VCaP (cell line): ENCODE data around the gene CNTNAP4.

ENCODE experiments used
- H3K27ac ChIP-seq: fragments of 450-650 bp; 2 replicates; pipeline ENCODE4 v1.5.1; 2017
- TF ChIP-seq, protein P1 (sequence below): fragments of 450-650 bp; conservative IDR thresholded peaks from 2 replicates; pipeline ENCODE4 v1.5.1; 2017; ENCODE audit warnings: mild to moderate bottlenecking, moderate library complexity

CNTNAP4 gene

DNA sequence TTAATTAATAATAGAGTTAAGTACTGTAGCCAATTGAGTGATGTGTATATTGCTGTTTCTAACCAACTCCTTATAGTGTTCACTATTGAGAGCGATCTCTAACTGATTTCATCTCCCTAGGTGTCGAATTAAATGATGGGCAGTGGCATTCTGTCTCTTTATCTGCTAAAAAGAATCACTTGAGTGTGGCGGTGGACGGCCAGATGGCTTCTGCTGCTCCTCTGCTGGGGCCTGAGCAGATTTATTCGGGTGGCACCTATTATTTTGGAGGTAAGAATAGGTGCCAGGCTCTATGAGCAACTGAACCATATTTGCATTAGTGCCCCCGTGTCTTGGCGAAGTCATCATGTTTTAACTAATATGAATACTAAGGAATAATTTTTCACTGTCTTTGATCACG lies 184.6 kb downstream of the CNTNAP4 start:
- H3K27ac ChIP-seq, result no peak overlapping the region
- TF ChIP-seq, protein P1, sequence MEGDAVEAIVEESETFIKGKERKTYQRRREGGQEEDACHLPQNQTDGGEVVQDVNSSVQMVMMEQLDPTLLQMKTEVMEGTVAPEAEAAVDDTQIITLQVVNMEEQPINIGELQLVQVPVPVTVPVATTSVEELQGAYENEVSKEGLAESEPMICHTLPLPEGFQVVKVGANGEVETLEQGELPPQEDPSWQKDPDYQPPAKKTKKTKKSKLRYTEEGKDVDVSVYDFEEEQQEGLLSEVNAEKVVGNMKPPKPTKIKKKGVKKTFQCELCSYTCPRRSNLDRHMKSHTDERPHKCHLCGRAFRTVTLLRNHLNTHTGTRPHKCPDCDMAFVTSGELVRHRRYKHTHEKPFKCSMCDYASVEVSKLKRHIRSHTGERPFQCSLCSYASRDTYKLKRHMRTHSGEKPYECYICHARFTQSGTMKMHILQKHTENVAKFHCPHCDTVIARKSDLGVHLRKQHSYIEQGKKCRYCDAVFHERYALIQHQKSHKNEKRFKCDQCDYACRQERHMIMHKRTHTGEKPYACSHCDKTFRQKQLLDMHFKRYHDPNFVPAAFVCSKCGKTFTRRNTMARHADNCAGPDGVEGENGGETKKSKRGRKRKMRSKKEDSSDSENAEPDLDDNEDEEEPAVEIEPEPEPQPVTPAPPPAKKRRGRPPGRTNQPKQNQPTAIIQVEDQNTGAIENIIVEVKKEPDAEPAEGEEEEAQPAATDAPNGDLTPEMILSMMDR, result no peak

DNA sequence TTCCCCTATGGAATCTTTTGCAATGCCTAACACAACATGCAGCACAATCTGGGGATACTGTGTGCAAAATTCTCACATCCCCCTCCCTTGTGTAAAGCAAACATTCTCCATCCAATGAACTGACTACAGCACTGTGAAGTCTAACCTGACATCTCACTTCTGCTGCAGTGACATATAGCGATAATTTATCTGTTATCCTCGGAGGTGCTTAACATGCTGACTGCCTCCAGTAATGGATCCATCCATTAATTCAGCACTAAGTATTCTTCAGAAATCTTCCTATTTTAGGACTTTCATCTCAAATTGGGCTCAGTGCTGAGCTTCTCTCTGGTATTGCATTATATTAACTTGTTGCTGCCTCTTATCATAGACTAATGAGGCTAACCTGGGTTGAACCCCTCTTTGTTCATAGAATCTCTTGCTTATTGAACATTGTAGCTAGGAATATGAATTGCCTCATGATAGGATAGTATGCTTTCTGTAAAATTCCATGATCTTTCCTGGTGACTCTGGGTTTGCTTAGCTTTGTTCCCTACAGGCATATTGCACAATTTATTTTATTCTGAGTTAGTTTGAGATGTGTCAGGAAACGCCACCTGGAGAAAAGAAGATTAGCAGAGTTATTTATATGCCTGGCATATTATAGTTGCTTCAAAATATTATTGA lies 187.9 kb downstream of the CNTNAP4 start:
- H3K27ac ChIP-seq, result no peak overlapping the region
- TF ChIP-seq, protein P1, result no peak

DNA sequence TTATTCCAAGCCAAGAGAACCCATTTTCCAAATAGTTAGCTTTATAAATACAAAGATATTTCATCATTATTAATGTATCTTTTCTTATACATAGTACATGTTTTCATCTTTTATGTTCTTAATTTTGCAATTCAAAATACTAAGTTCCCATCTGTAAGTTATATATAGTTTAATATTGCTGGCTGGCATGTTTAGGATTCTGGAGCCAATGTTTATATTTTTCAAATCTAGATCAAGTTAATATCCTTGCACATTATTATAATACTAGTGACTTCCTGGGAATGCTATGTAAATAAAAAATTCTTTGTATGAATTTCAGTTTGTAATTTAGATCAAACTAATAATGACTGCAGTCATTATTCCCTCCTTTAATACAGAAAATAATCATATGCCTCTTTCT lies 189.7 kb downstream of the CNTNAP4 start:
- TF ChIP-seq, protein P1, result no peak

DNA sequence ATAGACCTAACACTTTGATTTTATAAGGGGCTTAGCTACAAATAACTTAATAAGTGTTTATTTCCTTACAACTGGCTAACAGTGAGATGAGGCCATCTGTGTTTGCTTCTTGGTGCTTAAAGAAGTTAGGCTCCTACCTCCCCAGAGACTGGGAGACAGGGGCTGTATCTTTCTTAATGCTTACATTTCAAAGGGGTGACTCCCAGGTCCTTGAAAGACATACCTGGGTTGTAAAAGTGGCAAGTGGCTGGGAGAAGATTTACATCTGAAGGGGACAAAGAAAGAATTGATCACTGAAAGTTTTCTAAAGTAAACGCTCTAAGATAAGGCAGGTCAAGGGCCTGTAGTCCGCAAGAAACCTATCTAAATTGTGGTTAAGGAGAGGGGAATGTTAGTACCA lies 196.8 kb downstream of the CNTNAP4 start:
- no peak overlapping the region for H3K27ac ChIP-seq
- TF ChIP-seq, protein P1, result no peak

More for the DNA sequence above, 189.7 kb downstream of the CNTNAP4 start:
- no peak overlapping the region for H3K27ac ChIP-seq

DNA sequence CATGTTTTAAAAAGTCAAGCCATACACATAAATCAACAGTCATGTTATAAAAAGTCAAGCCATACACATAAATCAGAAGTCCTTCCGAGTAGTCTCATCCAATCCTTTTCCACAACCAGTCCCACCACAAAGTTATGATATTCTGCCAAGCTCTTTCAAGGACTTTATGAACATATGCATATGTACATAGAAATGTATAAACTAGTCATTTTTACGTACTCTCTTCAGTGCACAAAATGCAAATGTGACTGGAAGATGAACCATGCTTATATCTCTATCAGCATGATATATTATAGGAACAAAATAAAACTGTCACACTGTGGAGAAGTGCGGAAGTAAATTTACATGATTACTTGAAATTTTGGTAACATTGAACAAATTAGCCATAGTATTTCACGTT lies 200.9 kb downstream of the CNTNAP4 start:
- TF ChIP-seq, protein P1, result no peak
- H3K27ac ChIP-seq, result no peak overlapping the region

DNA sequence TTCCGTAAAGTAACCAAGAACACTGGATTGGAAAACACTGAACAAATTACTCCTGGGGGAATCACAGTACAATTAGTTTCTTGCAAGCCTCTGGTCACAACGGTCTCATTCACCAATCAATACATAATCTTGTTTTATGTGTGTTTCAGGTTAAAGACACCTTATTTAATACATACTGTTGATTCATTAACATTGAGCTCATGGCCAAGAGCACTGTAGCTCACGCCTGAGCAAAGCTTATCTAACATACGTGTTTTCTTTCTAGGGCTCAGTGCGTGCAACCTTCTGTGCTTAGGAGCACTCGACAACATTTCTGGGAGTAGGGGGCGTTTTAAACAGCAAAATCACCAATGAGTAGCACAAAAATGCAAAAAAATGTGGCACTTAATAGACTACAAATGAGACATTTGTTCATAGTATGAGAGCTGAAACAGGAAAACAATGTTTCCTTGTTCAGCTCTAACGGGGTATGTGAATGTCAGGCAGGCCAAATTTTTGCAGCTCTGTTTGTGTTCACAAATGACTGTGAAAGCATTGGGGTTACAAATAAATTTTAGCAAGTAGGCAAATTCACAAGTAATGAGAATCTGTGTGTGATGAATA lies 206.2 kb downstream of the CNTNAP4 start:
- H3K27ac ChIP-seq, result no peak overlapping the region
- TF ChIP-seq, protein P1, result no peak

DNA sequence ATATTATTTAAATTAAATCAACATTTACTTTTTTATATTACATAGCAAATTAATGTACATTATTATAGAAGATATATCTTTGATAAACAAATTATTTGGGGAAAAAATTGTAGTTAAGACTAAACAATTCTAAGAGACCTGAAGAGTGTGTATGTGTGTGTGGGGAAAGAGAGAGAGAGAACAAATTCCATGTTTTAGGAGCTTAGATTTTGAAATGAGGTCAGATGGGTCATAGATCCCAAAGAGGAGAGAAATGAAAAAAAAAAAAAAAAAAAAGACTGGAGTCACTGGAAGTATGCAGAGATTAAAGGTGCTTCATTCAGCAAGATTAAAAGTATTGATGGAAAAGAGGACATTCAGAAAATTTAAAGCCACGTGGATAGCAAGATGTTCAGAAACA lies 206.8 kb downstream of the CNTNAP4 start:
- TF ChIP-seq, protein P1, result no peak
- H3K27ac ChIP-seq, result no peak overlapping the region
